ENCODE measurements around the gene ANXA3.
"Not testable (repeated sequence)": the region's sequence is repeated elsewhere in the genome, so short reads cannot be mapped to it uniquely, and the experiment has no call there.

ANXA3 gene

DNA sequence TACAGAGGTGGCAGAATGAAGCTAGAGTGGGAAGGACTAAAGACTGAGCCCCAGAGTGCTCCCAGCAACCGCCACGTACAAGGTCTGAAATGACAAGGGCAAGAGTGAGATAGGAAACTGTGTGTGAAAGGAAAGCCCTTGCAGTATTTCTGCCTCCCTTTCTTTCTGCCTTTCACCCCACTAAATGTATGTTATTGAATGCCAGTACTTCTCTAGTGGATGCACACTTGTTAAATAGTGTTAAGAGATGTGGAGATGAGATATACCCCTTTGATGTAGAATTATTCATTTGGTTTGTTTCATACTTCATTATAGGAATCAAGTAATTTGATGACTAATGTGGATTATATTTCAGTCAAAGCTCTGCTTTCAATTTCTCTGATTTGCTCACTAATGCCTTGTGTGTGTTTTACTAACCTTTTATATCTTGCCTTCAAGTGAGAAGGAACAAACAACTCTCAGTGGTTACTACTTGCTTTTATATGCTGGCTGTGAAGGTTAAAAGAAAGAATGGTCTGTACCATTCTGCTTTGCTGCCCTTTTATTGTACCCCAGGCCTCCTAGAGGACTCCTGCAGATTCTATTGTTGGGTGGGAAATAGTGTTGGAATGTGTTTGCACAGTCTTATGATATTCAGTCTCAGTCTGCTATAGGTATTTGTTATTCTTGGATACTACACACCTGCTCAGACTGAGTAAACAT is 8.0 kb upstream of the ANXA3 start:
- no peak for DNase-seq

DNA sequence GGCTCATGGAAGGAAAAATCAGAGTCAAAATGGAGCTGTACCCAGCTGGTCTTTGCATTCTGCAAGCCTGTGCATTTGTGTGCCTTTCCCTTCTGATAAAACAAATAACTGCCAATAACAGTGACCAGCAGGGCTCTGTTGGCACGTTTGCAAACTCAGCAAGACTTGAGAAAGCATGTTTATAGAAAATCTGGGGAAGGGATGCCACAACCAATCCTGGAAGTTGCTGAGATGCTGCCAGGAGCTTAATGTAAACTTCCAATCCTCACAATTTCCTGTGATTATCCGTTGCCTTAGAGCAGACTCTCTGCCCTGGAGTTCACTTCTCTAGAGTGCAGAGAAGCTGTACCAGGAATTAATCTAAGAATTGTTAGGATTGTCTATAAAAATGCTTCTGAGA is 6.9 kb upstream of the ANXA3 start:
- DNase-seq: no peak

DNA sequence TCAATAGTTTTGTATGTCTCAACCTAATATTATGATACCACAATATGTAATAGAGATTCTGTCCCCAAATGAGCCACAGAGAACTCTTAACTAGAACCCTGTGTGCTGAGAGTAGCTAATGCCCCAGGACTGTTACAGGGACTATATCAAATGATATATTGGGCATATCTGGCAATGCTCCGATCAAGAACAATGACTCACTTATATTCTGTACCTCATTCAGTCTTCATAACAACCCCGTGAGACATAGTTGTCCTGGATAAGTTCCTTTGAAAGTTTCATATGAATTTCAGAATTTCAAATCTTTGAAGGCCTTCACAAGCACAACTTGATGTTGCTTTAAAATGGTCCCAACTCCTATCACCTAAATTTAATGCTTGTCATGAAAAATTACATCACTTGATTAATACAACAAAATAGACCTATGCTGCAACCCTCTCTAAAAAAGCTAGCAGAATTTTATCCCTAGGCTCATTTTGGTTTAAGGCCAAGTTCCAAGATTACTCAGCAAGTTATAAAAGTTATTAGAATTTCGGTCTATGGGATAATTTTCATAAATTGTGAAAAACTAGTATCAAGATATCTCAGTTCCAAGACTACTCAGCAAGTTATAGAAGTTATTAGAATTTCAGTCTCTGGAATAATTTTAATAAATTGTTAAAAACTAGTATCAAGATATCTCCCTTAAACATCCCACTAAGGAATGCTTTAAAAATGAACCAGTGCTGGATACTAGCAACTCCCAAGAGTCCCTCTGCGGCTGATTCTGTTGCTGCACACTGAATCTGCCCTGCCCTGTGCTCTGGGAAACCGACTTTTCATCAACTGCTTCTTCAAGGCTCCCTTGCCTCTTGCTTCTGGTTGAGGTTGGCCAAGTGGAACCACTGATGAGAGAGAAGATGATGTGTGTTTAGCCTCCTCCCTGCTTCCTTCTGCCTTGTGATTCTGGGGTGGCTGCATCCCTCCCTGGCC is 6.0 kb upstream of the ANXA3 start:
- no peak for DNase-seq

DNA sequence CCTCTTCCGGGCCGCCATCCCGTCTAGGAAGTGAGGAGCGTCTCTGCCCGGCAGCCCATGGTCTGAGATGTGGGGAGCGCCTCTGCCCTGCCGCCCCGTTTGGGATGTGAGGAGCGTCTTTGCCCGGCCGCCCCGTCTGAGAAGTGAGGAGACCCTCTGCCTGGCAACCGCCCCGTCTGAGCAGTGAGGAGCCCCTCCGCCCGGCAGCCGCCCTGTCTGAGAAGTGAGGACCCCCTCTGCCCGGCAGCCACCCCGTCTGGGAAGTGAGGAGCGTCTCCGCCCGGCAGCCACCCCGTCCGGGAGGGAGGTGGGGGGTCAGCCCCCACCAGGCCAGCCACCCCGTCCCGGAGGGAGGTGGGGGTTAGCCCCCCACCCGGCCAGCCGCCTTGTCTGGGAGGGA is 3.7 kb upstream of the ANXA3 start:
- DNase-seq: not testable (repeated sequence)

DNA sequence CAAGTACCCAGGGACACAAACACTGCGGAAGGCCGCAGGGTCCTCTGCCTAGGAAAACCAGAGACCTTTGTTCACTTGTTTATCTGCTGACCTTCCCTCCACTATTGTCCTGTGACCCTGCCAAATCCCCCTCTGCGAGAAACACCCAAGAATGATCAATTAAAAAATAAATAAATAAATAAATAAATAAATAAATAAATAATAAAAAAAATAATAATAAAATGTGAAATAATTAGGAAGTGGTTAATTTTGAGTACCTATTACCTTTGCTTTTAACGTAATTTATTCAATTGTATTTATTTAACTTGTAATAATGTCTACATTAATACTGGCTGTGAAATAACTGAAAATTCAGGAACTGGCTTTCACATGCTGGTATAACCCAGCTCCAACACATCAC is 2.7 kb upstream of the ANXA3 start:
- not testable (repeated sequence) for DNase-seq

DNA sequence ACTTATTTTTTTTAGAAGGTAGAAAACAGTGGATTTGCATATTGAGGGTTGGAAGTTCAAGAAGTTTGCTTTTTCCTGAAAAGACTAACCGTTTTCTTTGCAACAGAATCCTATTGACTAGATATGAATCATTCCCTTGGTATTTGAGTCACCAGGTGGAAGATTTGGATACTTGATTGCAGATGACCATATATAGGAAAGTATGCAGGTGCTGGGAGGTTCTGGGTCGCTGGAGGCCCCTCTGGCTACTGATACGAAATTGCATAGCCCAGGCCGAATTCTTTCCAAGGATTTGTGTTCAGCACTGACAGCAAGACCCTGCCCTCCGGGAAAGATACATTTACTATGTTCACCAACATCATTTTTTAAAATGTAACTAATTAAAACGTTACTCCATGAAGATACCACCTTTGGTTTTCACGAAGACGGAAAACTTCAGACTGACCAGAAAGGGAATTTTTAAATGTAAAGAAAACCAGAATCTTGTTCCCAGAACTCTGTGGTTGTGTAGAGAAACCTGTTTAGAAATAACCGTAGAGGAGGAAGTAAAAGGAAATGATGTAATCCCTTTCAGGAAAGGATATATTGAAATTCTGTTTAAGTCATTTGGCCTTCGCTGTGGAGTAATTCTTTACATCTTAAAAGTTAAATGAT is 946 bp downstream of the ANXA3 start:
- DNase-seq: no peak

DNA sequence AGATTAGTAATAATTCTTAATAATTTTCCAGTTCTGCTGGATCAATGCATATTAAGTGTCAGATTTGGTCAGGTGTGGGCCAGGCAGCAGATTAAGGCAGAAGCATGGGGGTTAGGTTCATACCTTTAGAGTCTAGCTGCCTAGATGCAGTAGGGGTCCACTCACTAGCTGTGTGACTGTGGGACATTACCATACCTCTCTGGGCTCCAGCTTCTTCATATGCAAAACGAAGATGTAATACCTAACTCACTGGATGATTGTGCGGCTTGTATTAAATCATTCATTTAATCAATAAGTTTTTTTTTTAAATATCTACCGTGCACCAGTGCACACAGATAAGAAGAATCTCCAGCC is 1.4 kb downstream of the ANXA3 start:
- no peak for DNase-seq

DNA sequence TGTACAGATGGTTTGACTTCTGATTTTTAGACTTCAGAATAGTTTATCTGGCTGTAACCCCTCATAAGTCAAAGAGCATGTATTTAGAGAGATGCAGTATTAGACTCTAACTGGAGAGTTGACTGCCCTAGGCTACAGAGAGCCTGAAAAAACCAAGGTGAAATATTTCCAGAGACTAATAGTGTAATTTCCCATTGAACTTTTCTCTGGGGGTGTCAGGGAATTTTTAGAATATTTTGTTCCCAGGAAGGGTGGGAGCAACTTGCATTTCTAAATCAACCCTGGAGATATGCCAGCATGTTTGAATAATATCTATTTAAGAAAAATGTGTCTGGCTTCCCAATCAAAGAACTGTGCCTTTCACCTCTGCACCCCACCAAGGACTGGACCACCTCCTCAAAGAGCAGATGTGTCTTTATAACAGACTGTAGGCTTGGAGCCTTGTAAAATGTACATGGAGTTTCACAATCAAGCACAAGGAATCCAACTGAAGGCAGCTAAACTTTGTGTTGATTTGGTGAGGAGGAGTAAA is 2.0 kb downstream of the ANXA3 start:
- DNase-seq: no peak

DNA sequence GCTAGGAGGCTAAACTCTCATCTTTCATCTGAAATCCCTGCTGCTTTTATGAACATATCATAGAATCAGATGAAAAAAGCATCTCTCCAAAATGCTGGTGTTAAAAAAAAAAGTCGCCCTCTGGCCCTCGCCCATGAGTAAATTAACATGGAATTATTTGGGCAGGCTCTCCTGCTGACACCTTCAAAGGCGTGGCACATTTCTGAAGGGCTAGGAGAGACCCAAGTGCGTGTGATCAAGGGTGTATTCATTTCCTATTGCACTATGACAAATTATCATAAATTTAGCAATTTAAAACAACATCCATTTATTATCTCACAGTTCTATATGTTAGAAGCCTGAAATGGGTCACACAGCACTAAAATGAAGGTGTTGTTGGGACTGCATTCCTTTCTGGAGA is 5.1 kb downstream of the ANXA3 start:
- no peak for DNase-seq

DNA sequence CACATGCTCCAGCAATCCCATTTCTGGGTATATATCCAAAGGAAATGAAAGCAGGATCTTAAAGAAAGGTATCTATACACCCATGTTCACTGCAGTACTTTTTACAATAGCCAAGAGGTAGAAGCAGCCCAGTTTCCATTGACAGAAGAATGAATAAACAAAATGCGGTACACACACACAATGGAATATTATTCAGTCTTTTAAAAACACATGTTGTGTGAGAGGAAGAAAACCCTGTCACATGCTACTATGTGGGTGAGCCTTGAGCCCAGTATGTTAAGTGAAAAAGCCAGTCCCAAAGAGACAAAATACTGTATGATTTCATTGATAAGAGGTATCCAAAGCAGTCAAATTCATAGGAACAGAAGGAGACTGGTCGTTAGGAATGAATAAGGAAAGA is 6.3 kb downstream of the ANXA3 start:
- DNase-seq: no peak

DNA sequence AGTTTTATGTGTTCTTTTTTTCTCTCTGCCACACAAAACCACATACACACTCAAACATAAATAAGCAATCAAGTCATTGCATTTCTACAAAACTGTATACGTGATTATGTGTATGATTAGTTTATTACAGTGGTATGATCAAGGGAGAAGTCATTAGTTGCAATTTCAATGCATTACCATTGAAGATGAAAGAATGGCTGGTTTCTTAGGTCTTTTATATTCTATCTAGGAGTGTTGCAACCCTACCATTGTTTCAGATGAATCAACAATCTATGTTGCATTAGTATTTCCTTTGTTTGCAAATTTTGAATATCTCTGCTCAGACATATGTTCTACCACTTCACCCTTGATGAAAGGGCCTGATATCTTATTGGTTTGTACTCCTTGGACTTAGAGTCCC is 6.8 kb downstream of the ANXA3 start:
- DNase-seq: no peak

DNA sequence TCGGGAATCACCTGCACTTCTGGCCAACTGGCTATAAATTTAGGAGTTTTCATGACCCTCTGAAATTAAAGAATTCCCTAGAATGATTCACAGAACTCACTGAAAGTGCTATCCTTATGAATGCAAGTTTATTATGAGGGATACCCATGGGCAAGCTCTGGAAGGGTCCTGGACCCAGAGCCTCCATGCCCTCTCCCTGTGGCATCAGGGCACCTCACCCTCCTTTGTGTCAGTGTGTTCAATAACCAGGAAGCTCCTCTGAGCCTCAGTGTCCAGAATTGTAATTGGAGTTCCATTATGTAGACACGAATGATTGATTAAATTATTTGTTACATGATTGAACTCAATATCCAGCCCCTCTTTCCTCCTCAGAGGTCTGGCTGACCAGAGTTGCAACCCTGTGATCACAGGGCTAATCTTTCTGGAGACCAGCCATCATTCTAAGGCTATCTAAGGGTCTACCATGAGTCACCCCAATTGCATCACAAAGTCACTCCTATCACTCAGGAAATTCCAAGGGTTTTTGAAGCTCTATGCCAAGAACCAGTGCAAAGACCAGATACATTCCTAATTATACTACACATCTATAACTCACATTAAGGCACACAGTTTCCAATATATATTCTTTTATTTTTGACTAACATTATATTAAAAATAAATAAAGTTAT is 8.9 kb downstream of the ANXA3 start:
- DNase-seq: no peak

DNA sequence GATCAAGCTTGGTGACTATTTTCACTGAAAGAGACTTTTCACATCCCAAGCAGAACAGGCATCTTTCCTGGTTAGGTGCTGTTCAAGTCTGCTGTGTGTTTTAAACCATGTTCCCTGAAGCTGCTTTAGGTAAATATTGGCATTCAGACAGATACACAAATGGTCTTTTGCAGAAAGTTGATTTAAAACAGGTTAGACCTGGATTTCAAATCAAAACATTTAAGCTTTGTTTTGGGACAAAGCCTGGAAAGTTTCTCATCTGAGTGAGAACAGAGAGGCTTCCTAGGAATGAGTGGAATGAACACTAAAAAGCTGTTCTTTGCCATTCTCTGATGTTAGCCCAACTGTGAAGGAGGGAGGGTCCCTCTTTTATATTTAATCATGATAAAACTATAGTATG is 10.1 kb downstream of the ANXA3 start:
- DNase-seq: no peak

DNA sequence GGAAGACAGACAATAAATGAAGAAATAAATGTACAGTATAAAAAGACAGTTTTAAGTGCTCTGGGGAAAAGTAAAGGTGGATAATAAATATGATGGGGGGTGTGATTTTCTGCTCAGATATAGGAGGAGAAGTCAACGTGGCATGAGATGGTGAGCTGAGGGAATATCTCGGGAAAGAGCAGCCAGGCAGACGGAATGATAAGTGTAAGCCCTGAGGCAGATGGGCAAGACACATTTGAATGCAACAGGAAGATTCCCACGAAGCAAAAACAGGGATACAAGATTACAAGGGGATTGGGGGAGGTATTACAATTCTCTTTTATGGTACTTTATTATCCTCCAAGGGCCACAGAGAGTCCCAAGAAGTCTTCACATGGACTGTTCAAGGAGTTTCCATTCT is 11.1 kb downstream of the ANXA3 start:
- no peak for DNase-seq

DNA sequence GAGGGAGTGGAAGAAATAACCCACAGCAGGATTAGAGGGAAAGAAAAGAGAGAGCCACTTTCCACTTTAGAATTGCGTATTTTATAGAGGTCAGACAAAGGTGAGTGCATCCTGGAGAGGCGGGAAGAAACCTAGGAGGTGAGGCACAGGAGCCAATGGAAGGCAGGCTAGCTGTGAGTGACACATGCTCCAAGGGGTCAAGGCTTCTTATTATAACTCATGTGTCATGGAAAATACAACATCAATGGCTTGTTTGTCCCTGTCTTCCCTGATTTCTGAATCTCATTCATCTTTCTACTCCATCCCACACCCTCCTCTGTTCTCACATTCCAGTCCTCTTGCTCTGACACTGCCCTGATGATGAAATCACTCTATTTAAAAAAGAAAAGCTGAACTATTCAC is 14.4 kb downstream of the ANXA3 start:
- DNase-seq: no peak

DNA sequence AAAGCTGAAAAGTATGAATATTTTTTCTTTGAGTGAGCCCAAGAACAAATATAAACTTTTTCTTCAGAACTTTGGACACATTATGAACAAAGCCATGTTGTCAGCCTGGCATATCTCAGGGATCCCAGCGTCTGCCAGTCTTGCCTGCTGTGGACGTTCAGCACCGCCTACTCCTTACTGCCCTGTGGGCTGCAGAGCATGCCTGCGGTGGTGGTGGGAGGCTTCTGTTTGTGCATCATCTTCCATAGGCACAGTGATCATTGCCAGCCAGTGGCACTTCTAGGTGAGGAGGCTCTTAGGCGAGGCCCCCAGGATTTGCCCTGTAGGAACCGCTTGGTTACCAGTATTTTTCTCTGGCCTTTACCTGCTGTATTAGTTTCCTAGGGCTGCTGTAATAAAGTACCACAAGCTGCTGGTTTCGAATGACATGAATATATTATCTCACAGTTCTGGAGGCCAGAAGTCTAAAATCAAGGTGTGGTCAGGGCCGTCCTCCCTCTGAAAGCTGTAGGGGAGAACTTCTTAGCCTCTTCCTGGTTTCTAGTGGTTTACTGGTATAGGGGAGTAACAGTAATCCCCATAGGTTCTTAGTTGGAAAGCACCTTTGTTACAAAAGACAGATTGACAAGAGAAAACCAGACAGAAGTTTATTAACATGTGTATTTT is 15.4 kb downstream of the ANXA3 start:
- DNase-seq: no peak

DNA sequence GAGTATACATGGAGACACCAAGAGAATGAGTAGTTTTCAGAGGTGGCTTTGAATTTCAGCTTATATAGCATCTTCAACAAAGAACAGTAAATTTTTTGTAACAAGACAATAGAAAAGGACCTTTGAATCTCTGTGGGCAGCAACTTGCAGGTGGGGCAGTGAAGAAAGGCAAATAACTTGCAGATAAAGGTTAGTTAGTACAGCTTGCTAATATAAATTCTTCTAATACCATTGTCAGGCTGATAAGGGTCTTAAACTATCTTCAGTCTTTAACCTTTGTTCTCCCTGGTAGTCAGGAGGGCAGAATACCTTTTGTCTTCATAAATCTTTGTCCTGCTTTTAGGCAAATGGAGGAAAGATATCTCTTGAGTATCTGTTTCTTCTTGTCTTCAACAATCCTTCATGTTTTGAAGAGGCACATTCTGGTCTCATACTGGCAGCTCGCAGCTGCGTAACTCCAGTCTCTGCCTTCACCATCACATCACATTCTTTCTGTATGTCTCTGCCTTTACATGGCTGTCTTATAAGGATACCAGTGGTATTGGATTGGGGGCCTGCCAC is 16.0 kb downstream of the ANXA3 start:
- no peak for DNase-seq

DNA sequence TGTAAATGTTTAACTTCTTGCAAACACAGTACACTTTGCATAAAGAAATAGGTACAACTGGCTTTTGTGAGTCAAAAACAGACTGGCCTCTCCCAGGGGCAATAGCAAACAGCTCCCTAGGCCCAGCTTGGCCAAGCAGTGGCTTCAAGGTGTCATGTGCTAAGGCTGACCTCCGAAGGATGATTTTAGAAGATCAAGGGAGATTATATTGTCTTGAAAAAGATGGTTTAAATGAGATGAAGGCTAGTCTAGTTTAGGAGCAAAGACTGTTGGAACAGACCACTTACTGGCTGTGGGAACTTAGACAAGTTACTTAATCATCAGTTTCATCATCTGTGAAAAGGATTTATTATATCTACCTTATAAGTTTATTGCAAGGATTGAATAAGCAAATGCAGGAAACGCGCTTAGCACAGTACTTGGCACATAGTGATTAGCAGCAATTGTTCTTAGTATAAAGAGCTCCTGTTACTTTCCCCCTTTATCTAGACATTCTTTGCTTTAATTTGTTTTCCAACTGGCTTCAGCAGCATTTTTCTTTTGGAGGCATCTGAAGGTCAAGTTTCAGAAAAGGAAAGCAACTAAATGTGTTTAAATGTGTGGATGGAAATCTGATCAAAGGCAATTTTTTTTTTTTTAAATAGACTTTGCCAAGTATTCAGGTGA is 17.2 kb downstream of the ANXA3 start:
- no peak for DNase-seq

DNA sequence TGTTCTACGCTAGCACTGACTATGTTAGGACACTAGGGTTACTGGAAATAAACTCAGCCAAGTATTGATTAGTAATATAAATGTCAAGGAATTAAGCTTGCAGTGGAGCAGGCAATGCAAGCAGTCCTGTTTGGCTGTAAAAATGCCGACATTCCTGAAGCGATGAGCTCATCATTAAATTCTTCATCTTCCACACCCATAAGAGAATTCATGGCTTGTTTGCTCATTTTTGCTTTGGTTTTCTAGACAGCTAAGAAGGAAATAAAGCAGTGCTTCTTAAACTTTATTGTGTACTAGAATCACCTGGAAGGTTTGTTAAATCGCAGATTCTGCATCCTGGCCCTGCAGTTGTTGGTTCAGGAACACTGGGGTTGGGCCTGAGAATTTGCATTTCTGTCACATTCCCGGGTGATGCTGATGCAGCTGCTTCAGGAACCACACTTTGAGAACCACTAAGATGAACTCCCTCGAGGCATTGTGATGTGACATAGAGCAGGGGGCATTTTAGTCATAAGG is 17.8 kb downstream of the ANXA3 start:
- no peak for DNase-seq

DNA sequence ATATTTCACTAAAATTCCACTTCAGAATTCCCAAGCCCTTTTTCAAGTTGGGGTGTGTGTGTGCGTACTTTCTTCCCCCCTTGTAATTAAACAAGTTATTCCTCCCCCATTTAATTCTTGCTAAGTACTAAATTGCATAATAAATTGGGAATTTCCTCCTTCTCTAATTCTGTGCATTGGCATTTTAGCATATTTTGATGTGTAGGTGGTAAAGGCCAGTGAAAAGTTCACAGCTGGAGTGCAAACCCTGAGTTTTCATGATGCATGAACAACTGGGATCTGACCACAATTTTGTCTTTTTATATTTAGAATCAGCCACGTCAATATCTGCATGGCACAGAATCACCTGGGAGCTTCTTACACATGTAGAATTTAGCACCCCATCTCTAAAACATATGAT is 18.5 kb downstream of the ANXA3 start:
- DNase-seq: no peak

DNA sequence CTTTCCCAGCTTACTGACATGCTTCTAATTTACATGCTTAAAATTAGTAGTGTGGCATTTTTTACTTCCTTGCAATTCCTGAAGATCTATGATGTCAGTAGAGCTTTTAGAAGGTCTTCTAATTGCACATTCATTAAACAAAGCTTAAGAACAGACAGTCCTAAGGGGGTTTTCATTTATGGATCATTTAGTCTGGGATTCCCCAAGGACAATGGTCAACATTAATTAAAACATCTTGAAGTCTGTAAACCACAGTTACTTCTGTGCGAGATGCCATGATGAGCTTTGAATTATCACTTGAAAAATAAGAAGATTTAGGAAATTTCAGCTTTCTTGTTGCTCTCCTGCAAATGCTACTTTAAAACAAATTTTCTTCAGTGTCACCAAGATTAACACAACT is 20.2 kb downstream of the ANXA3 start:
- DNase-seq: no peak

Data from stimulated activated CD4-positive, alpha-beta T cell treated with anti-CD3 and anti-CD28 coated beads, Interleukin-2, amount 100 ng/mL, for 24 hours (primary cell).